Endothelial cell of umbilical vein (primary cell): Measurements from ENCODE around the gene MBLAC1.

Experiments
- EZH2 ChIP-seq: IDR thresholded peaks from 2 replicates; pipeline ENCODE4 v1.6.1; 2012; ENCODE audit warnings: borderline replicate concordance, low read depth, mild to moderate bottlenecking, moderate library complexity, low read length, inconsistent platforms; ENCODE audit not compliant: severe bottlenecking
- GATA2 ChIP-seq: IDR thresholded peaks from 2 replicates; pipeline ENCODE4 v1.7.0; 2011; ENCODE audit warnings: low read depth, mild to moderate bottlenecking, moderate library complexity, mixed read lengths, low read length; ENCODE audit not compliant: insufficient read length, insufficient read depth
- JUN ChIP-seq: IDR thresholded peaks from 2 replicates; pipeline ENCODE4 v1.6.1; 2011; ENCODE audit warnings: borderline replicate concordance, low read depth; ENCODE audit not compliant: insufficient read length, insufficient read depth
- POLR2A ChIP-seq: IDR thresholded peaks from 2 replicates; pipeline ENCODE4 v1.6.1; 2012; ENCODE audit warnings: low read depth, mild to moderate bottlenecking, control low read depth, low read length
- TF ChIP-seq, protein P1 (sequence below), 2 donors: IDR thresholded peaks; 1 replicate in 1 of 2; 2 replicates in 1 of 2; pipeline ENCODE4 v1.5.1; 2011; ENCODE audit warnings: low read length in 2 of 2, mild to moderate bottlenecking in 2 of 2, moderate library complexity in 2 of 2, control low read depth in 1 of 2, inconsistent platforms in 1 of 2, low read depth in 1 of 2; ENCODE audit not compliant: insufficient read depth in 1 of 2; ENCODE audit errors: extremely low read depth in 1 of 2
- TF ChIP-seq, protein P2 (sequence below): IDR thresholded peaks from 2 replicates; pipeline ENCODE4 v1.6.1; 2011; ENCODE audit not compliant: insufficient read depth, insufficient read length

DNA sequence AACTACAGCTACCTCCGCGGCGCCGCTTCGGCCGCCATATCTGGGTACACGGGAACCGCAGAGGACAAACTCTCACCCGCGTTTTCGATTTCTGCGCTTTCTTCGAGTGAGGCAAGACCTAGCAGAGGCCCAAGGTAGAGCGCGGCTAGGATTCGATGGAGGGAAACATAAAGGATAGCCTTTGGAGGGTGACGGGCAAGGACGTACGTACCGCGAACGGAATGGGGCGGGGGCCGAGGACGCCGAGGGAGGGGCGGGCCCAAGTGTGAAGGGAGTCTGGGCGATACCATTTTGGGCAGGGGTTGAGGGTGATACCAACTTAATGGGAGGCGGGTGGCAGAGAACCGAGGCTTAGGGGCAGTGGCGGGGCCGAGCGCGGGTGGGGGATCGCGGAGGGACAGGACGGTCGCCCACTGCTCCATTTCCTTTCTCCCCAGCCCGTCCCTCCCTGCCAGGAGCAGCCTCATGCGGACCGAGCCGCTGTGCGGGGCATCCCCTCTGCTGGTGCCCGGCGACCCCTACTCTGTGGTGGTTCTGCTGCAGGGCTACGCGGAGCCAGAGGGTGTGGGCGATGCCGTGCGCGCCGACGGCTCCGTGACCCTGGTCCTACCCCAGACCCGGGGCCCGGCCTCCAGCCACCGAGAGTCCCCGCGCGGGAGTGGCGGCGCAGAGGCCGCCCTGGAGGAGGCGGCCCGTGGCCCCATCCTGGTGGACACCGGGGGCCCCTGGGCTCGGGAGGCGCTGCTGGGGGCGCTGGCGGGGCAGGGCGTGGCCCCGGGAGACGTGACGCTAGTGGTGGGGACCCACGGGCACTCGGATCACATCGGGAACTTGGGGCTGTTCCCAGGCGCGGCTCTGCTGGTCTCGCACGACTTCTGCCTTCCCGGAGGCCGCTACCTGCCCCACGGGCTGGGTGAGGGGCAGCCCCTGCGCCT lies at the start of gene MBLAC1:
- TF ChIP-seq, protein P1, sequence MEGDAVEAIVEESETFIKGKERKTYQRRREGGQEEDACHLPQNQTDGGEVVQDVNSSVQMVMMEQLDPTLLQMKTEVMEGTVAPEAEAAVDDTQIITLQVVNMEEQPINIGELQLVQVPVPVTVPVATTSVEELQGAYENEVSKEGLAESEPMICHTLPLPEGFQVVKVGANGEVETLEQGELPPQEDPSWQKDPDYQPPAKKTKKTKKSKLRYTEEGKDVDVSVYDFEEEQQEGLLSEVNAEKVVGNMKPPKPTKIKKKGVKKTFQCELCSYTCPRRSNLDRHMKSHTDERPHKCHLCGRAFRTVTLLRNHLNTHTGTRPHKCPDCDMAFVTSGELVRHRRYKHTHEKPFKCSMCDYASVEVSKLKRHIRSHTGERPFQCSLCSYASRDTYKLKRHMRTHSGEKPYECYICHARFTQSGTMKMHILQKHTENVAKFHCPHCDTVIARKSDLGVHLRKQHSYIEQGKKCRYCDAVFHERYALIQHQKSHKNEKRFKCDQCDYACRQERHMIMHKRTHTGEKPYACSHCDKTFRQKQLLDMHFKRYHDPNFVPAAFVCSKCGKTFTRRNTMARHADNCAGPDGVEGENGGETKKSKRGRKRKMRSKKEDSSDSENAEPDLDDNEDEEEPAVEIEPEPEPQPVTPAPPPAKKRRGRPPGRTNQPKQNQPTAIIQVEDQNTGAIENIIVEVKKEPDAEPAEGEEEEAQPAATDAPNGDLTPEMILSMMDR (IDR thresholded peaks at IDR 0.05; ENCODE audit: extremely low read depth in 1 of 2, insufficient read depth in 1 of 2, low read depth in 1 of 2, low read length in 2 of 2), result no peak
- TF ChIP-seq GATA2 (no peak), POLR2A (peak; percentile 92), EZH2 (no peak), JUN (no peak)
- TF ChIP-seq, protein P2, sequence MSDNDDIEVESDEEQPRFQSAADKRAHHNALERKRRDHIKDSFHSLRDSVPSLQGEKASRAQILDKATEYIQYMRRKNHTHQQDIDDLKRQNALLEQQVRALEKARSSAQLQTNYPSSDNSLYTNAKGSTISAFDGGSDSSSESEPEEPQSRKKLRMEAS, result no peak
